Endothelial cell of umbilical vein (primary cell): ENCODE measurements around the gene OR4E2. TPM values are rescaled to one million over a fixed set of nuclear protein-coding genes. Genes with fewer than 3 reads are reported as not detected.

Experiments used
- BruUV-seq: library from RNA; stranded (reverse); fragments of 400-500 nt; replicated peaks from 2 replicates; lab custom pipeline; 2021; lab: Mats Ljungman, UMichigan
- CTCF ChIA-PET: fragments of 300-600, 350-600 bp; sonication (Branson Sonifier 250); formaldehyde crosslinking; loops from one replicate; lab custom pipeline; 2021; ENCODE audit warnings: antibody characterized with exemption, inconsistent platforms; lab: Charles Lee
- POLR2A ChIA-PET: fragments of 300-600, 350-600 bp; sonication (Branson Sonifier 250); formaldehyde crosslinking; loops from one replicate; lab custom pipeline; 2021; ENCODE audit warnings: antibody characterized with exemption, inconsistent platforms; lab: Charles Lee
- DNase-seq: peaks from one replicate; pipeline ENCODE4 v3.0.0-alpha.2; 2011; ENCODE audit warnings: low read depth, low spot score
- FAIRE-seq: peaks from 2 replicates; lab custom pipeline; 2011; peaks lifted over from hg19 to GRCh38; lab: Jason Lieb, UNC
- H2AFZ ChIP-seq: 2 replicates; pipeline ENCODE4 v1.6.0; 2012; ENCODE audit warnings: low read depth, low read length, control low read depth, inconsistent platforms
- H3K27ac ChIP-seq: 2 replicates; pipeline ENCODE4 v1.5.1; 2011; ENCODE audit warnings: low read depth, mild to moderate bottlenecking, control low read depth, low read length, moderate library complexity; ENCODE audit not compliant: insufficient read depth
- H3K27me3 ChIP-seq, 2 experiments: 2 replicates each; pipeline versions ENCODE4 v1.6.0 to v1.6.1; 2011; ENCODE audit warnings: low read length in 2 of 2, mixed read lengths in 1 of 2; ENCODE audit not compliant: control insufficient read depth in 2 of 2, insufficient read depth in 2 of 2
- H3K36me3 ChIP-seq, 2 experiments: 2 replicates in 1 of 2; 3 replicates in 1 of 2; pipeline ENCODE4 v1.5.1; 2011; ENCODE audit warnings: low read length in 2 of 2, mild to moderate bottlenecking in 1 of 2, moderate library complexity in 1 of 2; ENCODE audit not compliant: control insufficient read depth in 2 of 2, insufficient read depth in 2 of 2; ENCODE audit errors: extremely low read depth in 1 of 2
- H3K4me1 ChIP-seq: 3 replicates; pipeline ENCODE4 v1.5.1; 2011; ENCODE audit warnings: mild to moderate bottlenecking, low read length; ENCODE audit not compliant: control insufficient read depth, insufficient read depth; ENCODE audit errors: extremely low read depth
- H3K4me2 ChIP-seq: 2 replicates; pipeline ENCODE4 v1.6.1; 2011; ENCODE audit warnings: low read length, control low read depth, mixed read lengths; ENCODE audit not compliant: insufficient read depth
- H3K4me3 ChIP-seq, 3 experiments: fragments of 200-600 bp in 1 of 3; sonication (generic), shearing (Covaris generic) in 1 of 3; replicated peaks in 1 of 3; 2 replicates each; pipeline ENCODE4 v1.5.1; 2011 to 2016; ENCODE audit warnings: control low read depth in 3 of 3, low read length in 3 of 3, mild to moderate bottlenecking in 2 of 3, inconsistent platforms in 1 of 3, low read depth in 1 of 3, moderate library complexity in 1 of 3; ENCODE audit not compliant: insufficient read depth in 1 of 3
- H3K79me2 ChIP-seq: 2 replicates; pipeline ENCODE4 v1.6.0; 2012; ENCODE audit warnings: low read length, inconsistent platforms; ENCODE audit not compliant: control insufficient read depth, insufficient read depth
- H3K9ac ChIP-seq: replicated peaks from 2 replicates; pipeline ENCODE3; 2011; ENCODE audit warnings: low read length, control low read depth; ENCODE audit not compliant: insufficient read depth; ENCODE audit errors: extremely low read depth
- H3K9me1 ChIP-seq: replicated peaks from 3 replicates; pipeline ENCODE4 v1.6.0; 2011; ENCODE audit warnings: mild to moderate bottlenecking, low read length; ENCODE audit not compliant: control insufficient read depth, insufficient read depth; ENCODE audit errors: extremely low read depth
- H3K9me3 ChIP-seq: replicated peaks from 2 replicates; pipeline ENCODE4 v1.5.1; 2012; ENCODE audit warnings: low read length, inconsistent platforms; ENCODE audit not compliant: control insufficient read depth, insufficient read depth
- H4K20me1 ChIP-seq: replicated peaks from 2 replicates; pipeline ENCODE3; 2011; ENCODE audit warnings: mild to moderate bottlenecking, low read length; ENCODE audit not compliant: control insufficient read depth, insufficient read depth; ENCODE audit errors: extremely low read depth
- EZH2 ChIP-seq: IDR thresholded peaks from 2 replicates; pipeline ENCODE4 v1.6.1; 2012; ENCODE audit warnings: borderline replicate concordance, low read depth, mild to moderate bottlenecking, moderate library complexity, low read length, inconsistent platforms; ENCODE audit not compliant: severe bottlenecking
- FOS ChIP-seq: IDR thresholded peaks from 2 replicates; pipeline ENCODE4 v1.6.1; 2011; ENCODE audit warnings: mild to moderate bottlenecking, low read length, moderate library complexity, borderline replicate concordance; ENCODE audit not compliant: insufficient read depth
- GATA2 ChIP-seq: IDR thresholded peaks from 2 replicates; pipeline ENCODE4 v1.7.0; 2011; ENCODE audit warnings: low read depth, mild to moderate bottlenecking, moderate library complexity, mixed read lengths, low read length; ENCODE audit not compliant: insufficient read length, insufficient read depth
- JUN ChIP-seq: IDR thresholded peaks from 2 replicates; pipeline ENCODE4 v1.6.1; 2011; ENCODE audit warnings: borderline replicate concordance, low read depth; ENCODE audit not compliant: insufficient read length, insufficient read depth
- MAX ChIP-seq: IDR thresholded peaks from 2 replicates; pipeline ENCODE4 v1.6.1; 2011; ENCODE audit not compliant: insufficient read depth, insufficient read length
- MYC ChIP-seq: IDR thresholded peaks from one replicate; pipeline ENCODE4 v1.6.1; 2011; ENCODE audit warnings: mild to moderate bottlenecking, low read depth, low read length
- POLR2A ChIP-seq: IDR thresholded peaks from 2 replicates; pipeline ENCODE4 v1.6.1; 2012; ENCODE audit warnings: low read depth, mild to moderate bottlenecking, control low read depth, low read length
- POLR2AphosphoS5 ChIP-seq: IDR thresholded peaks from 2 replicates; pipeline ENCODE4 v1.6.1; 2012; ENCODE audit warnings: low read depth, mild to moderate bottlenecking, control low read depth, low read length, moderate library complexity; ENCODE audit not compliant: insufficient read depth
- dilution Hi-C: fragments of 300-500 bp; cut with MboI; formaldehyde crosslinking; loops from one replicate; pipeline ENCODE4 v1.15.0; 2019; ENCODE audit warnings: low sequenced_read_pairs; ENCODE audit not compliant: extremely low pct_ligation_motif_present
- intact Hi-C: fragments of 100-400 bp; cut with micrococcal nuclease; formaldehyde crosslinking; loops from one replicate; pipeline ENCODE4 v1.10.0; 2022
- polyA plus RNA-seq, 4 experiments: library from polyadenylated mRNA; depleted of rRNA in 3 of 4; stranded (reverse) in 3 of 4; unstranded in 1 of 4; fragments of >200 nt; gene quantifications; 2 replicates each; pipeline versions ENCODE4 v1.2.1 to v1.2.3, GENCODE V29; 2011 to 2012; ENCODE audit warnings: missing spikeins in 1 of 4
- total RNA-seq: library from RNA; stranded (reverse); gene quantifications from 2 replicates; pipeline ENCODE4 v1.2.3, GENCODE V29; 2021
- TF ChIP-seq, protein P1 (sequence below), 2 donors: IDR thresholded peaks; 1 replicate in 1 of 2; 2 replicates in 1 of 2; pipeline ENCODE4 v1.5.1; 2011; ENCODE audit warnings: low read length in 2 of 2, mild to moderate bottlenecking in 2 of 2, moderate library complexity in 2 of 2, control low read depth in 1 of 2, inconsistent platforms in 1 of 2, low read depth in 1 of 2; ENCODE audit not compliant: insufficient read depth in 1 of 2; ENCODE audit errors: extremely low read depth in 1 of 2

OR4E2 gene
- total and polyA plus RNA-seq, 2 donors (not counting 3 experiments of a cell fraction or from before 2014, with no cell fraction given) = not detected

DNA sequence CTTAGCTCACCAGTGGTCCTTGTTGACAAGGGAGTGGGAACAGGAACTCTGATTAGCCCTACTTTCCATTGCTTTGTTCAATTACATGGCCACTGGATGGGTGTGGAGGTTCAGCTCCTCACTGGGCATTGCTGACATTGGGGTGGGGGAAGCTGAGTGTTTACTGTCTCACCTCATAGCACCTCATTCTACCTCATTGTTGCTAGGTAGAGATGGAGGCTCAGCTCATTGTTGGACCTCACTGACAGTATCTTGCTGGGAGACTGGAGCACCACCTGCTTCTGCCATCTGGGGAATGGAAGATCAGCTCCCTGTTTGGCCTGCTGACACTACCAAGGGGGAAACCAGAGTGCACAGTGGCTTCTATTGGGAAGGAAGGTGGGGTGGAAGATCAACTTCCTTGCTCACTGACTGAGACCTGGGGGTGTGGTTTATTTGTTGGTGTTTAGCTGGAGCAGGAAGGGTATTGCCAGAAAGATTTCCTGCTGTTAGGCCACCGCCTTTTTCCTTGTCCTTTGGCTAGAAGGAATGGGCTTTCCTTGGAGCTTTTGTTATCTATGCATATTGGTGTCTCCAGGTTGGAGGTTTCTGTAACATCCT, 1.3 kb upstream of the OR4E2 start:
- H3K9ac ChIP-seq = no peak overlapping the region
- H2AFZ ChIP-seq = no peak overlapping the region
- POLR2A ChIA-PET = no interaction called here
- FAIRE-seq = no peak
- TF ChIP-seq JUN (no peak), FOS (no peak), MYC (no peak), EZH2 (no peak), MAX (no peak), GATA2 (no peak), POLR2A (no peak), POLR2AphosphoS5 (no peak)
- TF ChIP-seq, protein P1, sequence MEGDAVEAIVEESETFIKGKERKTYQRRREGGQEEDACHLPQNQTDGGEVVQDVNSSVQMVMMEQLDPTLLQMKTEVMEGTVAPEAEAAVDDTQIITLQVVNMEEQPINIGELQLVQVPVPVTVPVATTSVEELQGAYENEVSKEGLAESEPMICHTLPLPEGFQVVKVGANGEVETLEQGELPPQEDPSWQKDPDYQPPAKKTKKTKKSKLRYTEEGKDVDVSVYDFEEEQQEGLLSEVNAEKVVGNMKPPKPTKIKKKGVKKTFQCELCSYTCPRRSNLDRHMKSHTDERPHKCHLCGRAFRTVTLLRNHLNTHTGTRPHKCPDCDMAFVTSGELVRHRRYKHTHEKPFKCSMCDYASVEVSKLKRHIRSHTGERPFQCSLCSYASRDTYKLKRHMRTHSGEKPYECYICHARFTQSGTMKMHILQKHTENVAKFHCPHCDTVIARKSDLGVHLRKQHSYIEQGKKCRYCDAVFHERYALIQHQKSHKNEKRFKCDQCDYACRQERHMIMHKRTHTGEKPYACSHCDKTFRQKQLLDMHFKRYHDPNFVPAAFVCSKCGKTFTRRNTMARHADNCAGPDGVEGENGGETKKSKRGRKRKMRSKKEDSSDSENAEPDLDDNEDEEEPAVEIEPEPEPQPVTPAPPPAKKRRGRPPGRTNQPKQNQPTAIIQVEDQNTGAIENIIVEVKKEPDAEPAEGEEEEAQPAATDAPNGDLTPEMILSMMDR (IDR thresholded peaks at IDR 0.05; ENCODE audit: extremely low read depth in 1 of 2, insufficient read depth in 1 of 2, low read depth in 1 of 2, low read length in 2 of 2) = no peak
- no peaks in the 10 kb centered on the region for H3K9me1 ChIP-seq
- no peaks in the 10 kb centered on the region for H3K27me3 ChIP-seq
- H3K36me3 ChIP-seq = no peaks in the 10 kb centered on the region
- H3K9me3 ChIP-seq = no peaks in the 10 kb centered on the region
- peak; percentile 6 for DNase-seq
- no peaks in the 10 kb centered on the region for H4K20me1 ChIP-seq
- H3K4me2 ChIP-seq = no peak overlapping the region
- H3K4me1 ChIP-seq = peaks cover 3% of the 10 kb centered on the region
- no TSS peak for BruUV-seq
- dilution Hi-C loops = no loop called here
- CTCF ChIA-PET = no interaction called here
- H3K27ac ChIP-seq = no peak overlapping the region
- H3K4me3 ChIP-seq = no peak overlapping the region
- H3K79me2 ChIP-seq = no peaks in the 10 kb centered on the region
- intact Hi-C loops = no loop called here
